Measurements from ENCODE around the gene UTP25.

The UTP25 gene

DNA sequence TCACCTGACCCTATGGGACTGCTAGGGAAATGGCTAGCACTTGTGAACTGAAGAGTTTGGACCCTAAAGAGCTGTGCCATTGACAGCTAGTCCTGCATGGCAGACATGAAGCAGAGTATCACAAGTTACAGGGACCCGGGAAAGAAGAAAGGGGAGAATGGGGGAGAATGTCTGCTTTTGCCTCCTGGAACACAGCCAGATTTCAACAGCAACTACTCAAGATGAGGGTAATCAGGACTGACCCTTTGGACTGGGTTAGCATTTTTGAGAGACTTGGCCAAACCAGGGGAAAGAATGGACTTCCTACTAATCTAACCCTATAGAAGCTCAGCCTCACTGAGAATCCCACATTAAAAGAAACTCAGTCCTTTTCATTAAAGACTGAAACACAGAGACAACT lies 8.7 kb upstream of the UTP25 start:
- peaks cover 0 to 4% of the 10 kb centered on the region in 2 experiments for H3K27me3 ChIP-seq (ENCODE audit: control insufficient read depth in 1 of 2, insufficient read depth in 1 of 2, low read length in 2 of 2)
- H2BK5ac ChIP-seq (ENCODE audit: low read depth, low read length, poor library complexity, severe bottlenecking): no peak overlapping the region
- H3K4me3 ChIP-seq (ENCODE audit: insufficient read depth in 1 of 2, low read depth in 1 of 2, low read length in 2 of 2): no peak overlapping the region
- H3K9ac ChIP-seq (ENCODE audit: low read length): no peak overlapping the region
- no peak overlapping the region for H3K14ac ChIP-seq (ENCODE audit: low read length in 2 of 2)
- H3K79me1 ChIP-seq (replicated peaks; ENCODE audit: low read length, poor library complexity, severe bottlenecking): no peaks in the 10 kb centered on the region
- no peaks in the 10 kb centered on the region for H3K9me3 ChIP-seq (ENCODE audit: control insufficient read depth, low read length)
- H3K36me3 ChIP-seq (ENCODE audit: control insufficient read depth in 1 of 2, insufficient read depth in 2 of 2, low read depth in 1 of 2, low read length in 2 of 2): no peaks in the 10 kb centered on the region
- H2AK5ac ChIP-seq (ENCODE audit: low read length, severe bottlenecking): no peak overlapping the region
- no peak overlapping the region for H3K4ac ChIP-seq (ENCODE audit: low read depth in 1 of 2, low read length in 2 of 2)
- no peak overlapping the region for H3K4me2 ChIP-seq (ENCODE audit: low read length, poor library complexity, severe bottlenecking)
- H4K8ac ChIP-seq (ENCODE audit: low read length): no peak overlapping the region
- WGBS: 29% methylated on average over 1 of the region's 1 CpG
- H2BK15ac ChIP-seq (ENCODE audit: low read depth, poor library complexity, severe bottlenecking): no peak overlapping the region
- H2BK120ac ChIP-seq (ENCODE audit: low read depth, low read length): no peak overlapping the region
- H4K91ac ChIP-seq (ENCODE audit: low read length): no peak overlapping the region
- no peak overlapping the region for H2BK12ac ChIP-seq (ENCODE audit: low read length in 2 of 2)
- H3K27ac ChIP-seq (ENCODE audit: low read length, poor library complexity, severe bottlenecking): no peak overlapping the region
- no peak for DNase-seq
- no peak overlapping the region for H3K18ac ChIP-seq (ENCODE audit: low read depth in 1 of 2, low read length in 2 of 2)
- H3K23ac ChIP-seq (ENCODE audit: low read length in 2 of 2): peak overlapping the region in 1 of 2 experiments; percentile 74
- peaks cover 2% of the 10 kb centered on the region for H3K4me1 ChIP-seq (ENCODE audit: control insufficient read depth, insufficient read depth, low read depth, low read length)
- H2AFZ ChIP-seq (ENCODE audit: low read depth, low read length): no peak overlapping the region

DNA sequence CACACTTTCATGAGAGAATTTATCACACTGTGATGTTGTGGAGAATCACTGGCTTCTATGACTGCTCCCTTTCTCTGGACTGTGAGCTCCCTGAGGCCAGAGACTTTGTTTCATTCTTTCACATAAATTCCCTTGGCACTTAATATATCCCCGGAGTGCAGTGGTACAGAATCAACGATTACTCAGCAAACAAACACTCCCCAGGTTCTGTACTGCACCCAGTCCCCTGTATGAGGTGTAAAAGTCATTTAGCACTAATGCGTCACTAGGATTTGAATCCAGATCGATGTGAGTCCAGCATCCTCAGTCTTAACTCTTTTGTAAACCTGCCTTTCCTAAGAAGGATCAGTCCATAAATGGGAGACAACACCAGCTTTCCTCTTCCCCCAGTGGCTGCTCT lies 6.8 kb upstream of the UTP25 start:
- Histone ChIP-seq H3K4me3 (ENCODE audit: insufficient read depth in 1 of 2, low read depth in 1 of 2, low read length in 2 of 2) (no peak overlapping the region), H3K27ac (ENCODE audit: low read length, poor library complexity, severe bottlenecking) (no peak overlapping the region), H3K36me3 (ENCODE audit: control insufficient read depth in 1 of 2, insufficient read depth in 2 of 2, low read depth in 1 of 2, low read length in 2 of 2) (no peaks in the 10 kb centered on the region), H3K27me3 (ENCODE audit: control insufficient read depth in 1 of 2, insufficient read depth in 1 of 2, low read length in 2 of 2) (peaks cover 0 to 4% of the 10 kb centered on the region in 2 experiments), H3K23ac (ENCODE audit: low read length in 2 of 2) (no peak overlapping the region), H2BK12ac (ENCODE audit: low read length in 2 of 2) (no peak overlapping the region), H3K14ac (ENCODE audit: low read length in 2 of 2) (no peak overlapping the region), H2BK5ac (ENCODE audit: low read depth, low read length, poor library complexity, severe bottlenecking) (no peak overlapping the region), H3K4me1 (ENCODE audit: control insufficient read depth, insufficient read depth, low read depth, low read length) (peaks cover 2% of the 10 kb centered on the region), H3K79me1 (replicated peaks; ENCODE audit: low read length, poor library complexity, severe bottlenecking) (no peaks in the 10 kb centered on the region), H3K4me2 (ENCODE audit: low read length, poor library complexity, severe bottlenecking) (no peak overlapping the region), H2AK5ac (ENCODE audit: low read length, severe bottlenecking) (no peak overlapping the region), H3K9ac (ENCODE audit: low read length) (no peak overlapping the region), H2AFZ (ENCODE audit: low read depth, low read length) (no peak overlapping the region), H2BK120ac (ENCODE audit: low read depth, low read length) (no peak overlapping the region), H4K91ac (ENCODE audit: low read length) (no peak overlapping the region), H4K8ac (ENCODE audit: low read length) (no peak overlapping the region), H3K9me3 (ENCODE audit: control insufficient read depth, low read length) (no peaks in the 10 kb centered on the region), H3K18ac (ENCODE audit: low read depth in 1 of 2, low read length in 2 of 2) (no peak overlapping the region), H3K4ac (ENCODE audit: low read depth in 1 of 2, low read length in 2 of 2) (no peak overlapping the region), H2BK15ac (ENCODE audit: low read depth, poor library complexity, severe bottlenecking) (no peak overlapping the region)
- WGBS: 86% methylated on average over 4 of the region's 4 CpGs
- DNase-seq: no peak

DNA sequence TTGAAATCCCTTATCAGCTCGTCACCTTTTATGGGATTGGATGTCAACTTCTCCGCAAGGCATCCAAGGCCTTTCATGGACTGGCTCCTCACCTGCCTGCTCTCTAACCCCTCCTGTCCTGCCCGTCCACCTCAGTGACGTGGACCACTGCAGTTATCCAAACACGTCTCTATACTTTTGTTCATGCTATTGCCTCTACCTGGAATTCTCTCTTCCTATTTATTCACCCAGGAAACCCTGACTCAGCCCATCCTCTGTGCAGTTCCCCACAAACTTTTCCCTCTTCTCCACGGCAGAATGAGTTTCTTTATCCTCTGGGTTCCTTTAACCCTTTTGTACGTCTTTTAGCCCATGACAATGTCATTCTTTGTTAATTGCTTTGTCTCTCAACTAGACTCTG lies 5.1 kb upstream of the UTP25 start:
- H3K36me3 ChIP-seq (ENCODE audit: control insufficient read depth in 1 of 2, insufficient read depth in 2 of 2, low read depth in 1 of 2, low read length in 2 of 2): no peaks in the 10 kb centered on the region
- H3K27me3 ChIP-seq (ENCODE audit: control insufficient read depth in 1 of 2, insufficient read depth in 1 of 2, low read length in 2 of 2): peaks cover 0 to 4% of the 10 kb centered on the region in 2 experiments
- no peak overlapping the region for H3K14ac ChIP-seq (ENCODE audit: low read length in 2 of 2)
- DNase-seq: no peak
- peak overlapping the region; percentile 77 for H3K9ac ChIP-seq (ENCODE audit: low read length)
- H4K91ac ChIP-seq (ENCODE audit: low read length): no peak overlapping the region
- no peak overlapping the region for H2BK120ac ChIP-seq (ENCODE audit: low read depth, low read length)
- no peak overlapping the region for H2BK15ac ChIP-seq (ENCODE audit: low read depth, poor library complexity, severe bottlenecking)
- no peak overlapping the region for H3K18ac ChIP-seq (ENCODE audit: low read depth in 1 of 2, low read length in 2 of 2)
- peaks cover 2% of the 10 kb centered on the region for H3K4me1 ChIP-seq (ENCODE audit: control insufficient read depth, insufficient read depth, low read depth, low read length)
- 82% methylated on average over 6 of the region's 7 CpGs for WGBS
- H3K4me2 ChIP-seq (ENCODE audit: low read length, poor library complexity, severe bottlenecking): peak overlapping the region; percentile 51
- no peak overlapping the region for H2AFZ ChIP-seq (ENCODE audit: low read depth, low read length)
- H4K8ac ChIP-seq (ENCODE audit: low read length): no peak overlapping the region
- no peaks in the 10 kb centered on the region for H3K9me3 ChIP-seq (ENCODE audit: control insufficient read depth, low read length)
- peak overlapping the region in 1 of 2 experiments; percentile 74 for H2BK12ac ChIP-seq (ENCODE audit: low read length in 2 of 2)
- H3K4ac ChIP-seq (ENCODE audit: low read depth in 1 of 2, low read length in 2 of 2): no peak overlapping the region
- peak overlapping the region in 1 of 2 experiments; percentile 50 for H3K4me3 ChIP-seq (ENCODE audit: insufficient read depth in 1 of 2, low read depth in 1 of 2, low read length in 2 of 2)
- no peak overlapping the region for H2BK5ac ChIP-seq (ENCODE audit: low read depth, low read length, poor library complexity, severe bottlenecking)
- no peaks in the 10 kb centered on the region for H3K79me1 ChIP-seq (replicated peaks; ENCODE audit: low read length, poor library complexity, severe bottlenecking)
- no peak overlapping the region for H3K23ac ChIP-seq (ENCODE audit: low read length in 2 of 2)
- H3K27ac ChIP-seq (ENCODE audit: low read length, poor library complexity, severe bottlenecking): no peak overlapping the region
- H2AK5ac ChIP-seq (ENCODE audit: low read length, severe bottlenecking): no peak overlapping the region

DNA sequence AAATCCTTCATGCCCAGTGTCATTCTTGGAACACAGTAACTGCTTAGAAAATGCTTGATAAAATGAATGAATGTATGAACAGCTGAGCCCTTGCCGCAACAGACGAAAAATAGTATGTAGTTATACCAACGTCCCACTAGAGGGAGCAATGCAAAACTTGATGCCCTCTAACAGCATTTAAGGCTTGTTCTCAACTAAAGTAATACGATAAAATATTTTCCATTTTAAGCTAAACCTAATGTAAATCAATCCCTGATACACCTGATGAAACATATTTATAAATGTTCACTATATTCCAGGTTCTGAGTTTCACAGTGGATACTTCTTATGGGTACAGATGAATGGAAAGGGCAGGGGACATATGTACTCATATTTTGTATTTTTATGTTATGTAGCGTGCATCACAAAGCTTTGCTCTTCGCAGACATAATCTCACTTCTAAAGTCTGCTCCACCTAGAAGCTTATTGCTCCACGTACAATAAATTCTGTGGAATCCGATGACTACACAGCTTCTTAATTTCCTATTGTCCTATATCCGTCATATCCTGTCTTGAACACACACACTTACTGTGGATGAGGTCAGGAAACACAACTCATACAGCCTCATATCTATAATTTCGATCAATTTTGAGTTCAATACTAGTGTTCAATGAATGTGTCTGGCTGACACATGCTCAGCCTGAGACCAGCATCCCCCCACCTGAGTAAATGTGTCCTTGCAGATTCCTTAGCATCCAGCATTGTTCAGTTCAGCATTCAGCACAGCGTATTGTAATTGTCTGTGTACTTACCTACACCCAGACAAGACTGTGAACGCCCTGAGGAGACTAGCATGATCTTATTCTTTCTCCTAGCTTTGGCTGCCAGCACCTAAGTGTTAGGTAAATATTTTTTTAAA lies 4.4 kb upstream of the UTP25 start:
- H3K4ac ChIP-seq (ENCODE audit: low read depth in 1 of 2, low read length in 2 of 2): no peak overlapping the region
- no peak overlapping the region for H3K18ac ChIP-seq (ENCODE audit: low read depth in 1 of 2, low read length in 2 of 2)
- peaks cover 2% of the 10 kb centered on the region for H3K4me1 ChIP-seq (ENCODE audit: control insufficient read depth, insufficient read depth, low read depth, low read length)
- peak; percentile 61 for DNase-seq
- no peak overlapping the region for H4K91ac ChIP-seq (ENCODE audit: low read length)
- no peak overlapping the region for H3K14ac ChIP-seq (ENCODE audit: low read length in 2 of 2)
- H2BK120ac ChIP-seq (ENCODE audit: low read depth, low read length): no peak overlapping the region
- peak overlapping the region; percentile 77 for H3K9ac ChIP-seq (ENCODE audit: low read length)
- no peak overlapping the region for H2BK5ac ChIP-seq (ENCODE audit: low read depth, low read length, poor library complexity, severe bottlenecking)
- 45% methylated on average over 9 of the region's 12 CpGs for WGBS
- H3K9me3 ChIP-seq (ENCODE audit: control insufficient read depth, low read length): no peaks in the 10 kb centered on the region
- no peak overlapping the region for H3K4me2 ChIP-seq (ENCODE audit: low read length, poor library complexity, severe bottlenecking)
- H2BK15ac ChIP-seq (ENCODE audit: low read depth, poor library complexity, severe bottlenecking): no peak overlapping the region
- H3K23ac ChIP-seq (ENCODE audit: low read length in 2 of 2): no peak overlapping the region
- no peak overlapping the region for H4K8ac ChIP-seq (ENCODE audit: low read length)
- H2AK5ac ChIP-seq (ENCODE audit: low read length, severe bottlenecking): no peak overlapping the region
- no peaks in the 10 kb centered on the region for H3K36me3 ChIP-seq (ENCODE audit: control insufficient read depth in 1 of 2, insufficient read depth in 2 of 2, low read depth in 1 of 2, low read length in 2 of 2)
- H3K79me1 ChIP-seq (replicated peaks; ENCODE audit: low read length, poor library complexity, severe bottlenecking): peaks cover 4% of the 10 kb centered on the region
- peak overlapping the region in 1 of 2 experiments; percentile 50 for H3K4me3 ChIP-seq (ENCODE audit: insufficient read depth in 1 of 2, low read depth in 1 of 2, low read length in 2 of 2)
- H3K27ac ChIP-seq (ENCODE audit: low read length, poor library complexity, severe bottlenecking): no peak overlapping the region
- peaks cover 0 to 4% of the 10 kb centered on the region in 2 experiments for H3K27me3 ChIP-seq (ENCODE audit: control insufficient read depth in 1 of 2, insufficient read depth in 1 of 2, low read length in 2 of 2)
- no peak overlapping the region for H2BK12ac ChIP-seq (ENCODE audit: low read length in 2 of 2)
- H2AFZ ChIP-seq (ENCODE audit: low read depth, low read length): no peak overlapping the region
